Endothelial cell (in vitro differentiated cells): ENCODE data around the gene PRDM15. TPM values are rescaled to one million over a fixed set of nuclear protein-coding genes. Genes with fewer than 3 reads are reported as not detected.

Source experiments
- DNase-seq: peaks from one replicate; pipeline ENCODE4 v3.0.0; 2021; ENCODE audit warnings: low spot score
- H3K27ac Mint-ChIP-seq: one replicate; pipeline ENCODE4 v1.8.0; 2021; ENCODE audit warnings: mixed read lengths, inconsistent platforms; ENCODE audit not compliant: unreplicated experiment
- H3K27me3 Mint-ChIP-seq: one replicate; pipeline ENCODE4 v1.8.0; 2021; ENCODE audit warnings: mild to moderate bottlenecking, moderate library complexity, mixed read lengths, inconsistent platforms; ENCODE audit not compliant: unreplicated experiment
- H3K36me3 Mint-ChIP-seq: one replicate; pipeline ENCODE4 v1.8.0; 2021; ENCODE audit warnings: mild to moderate bottlenecking, low read depth, mixed read lengths, inconsistent platforms; ENCODE audit not compliant: unreplicated experiment
- H3K4me1 Mint-ChIP-seq: one replicate; pipeline ENCODE4 v1.8.0; 2021; ENCODE audit warnings: mild to moderate bottlenecking, mixed read lengths, inconsistent platforms; ENCODE audit not compliant: unreplicated experiment
- H3K4me3 Mint-ChIP-seq: one replicate; pipeline ENCODE4 v1.8.0; 2021; ENCODE audit warnings: mild to moderate bottlenecking, mixed read lengths, inconsistent platforms; ENCODE audit not compliant: unreplicated experiment
- H3K9me3 Mint-ChIP-seq: one replicate; pipeline ENCODE4 v1.8.0; 2021; ENCODE audit warnings: mixed read lengths, inconsistent platforms; ENCODE audit not compliant: unreplicated experiment
- CTCF ChIP-seq: fragments of 200-600 bp; sonication (generic); IDR thresholded peaks from one replicate; pipeline ENCODE4 v1.5.0; 2021; ENCODE audit warnings: antibody characterized with exemption; ENCODE audit not compliant: unreplicated experiment
- total RNA-seq: library from RNA; stranded (reverse); fragmentation: NEBNext Ultra II Directional; extraction: Animal tissue kit (Norgen Biotek cat#: 25700); gene quantifications from one replicate; pipeline ENCODE4 v1.2.1, GENCODE V29; 2021; ENCODE audit not compliant: unreplicated experiment

Gene PRDM15
- total RNA-seq, 1 donor from 2014 or later: 7.5 TPM

- Mint-ChIP-seq H3K27me3 (no peaks in the 10 kb centered on the region), H3K27ac (no peak overlapping the region), H3K4me3 (no peak overlapping the region), H3K36me3 (no peaks in the 10 kb centered on the region), H3K9me3 (no peaks in the 10 kb centered on the region), H3K4me1 (no peaks in the 10 kb centered on the region)
- DNase-seq: no peak
- TF ChIP-seq CTCF: no peak
Observed at GRCh38 chr21:41783476-41784180, 95.5 kb downstream of the PRDM15 start.

GRCh38 chr21:41781050-41781410 lies 98.1 kb downstream of the PRDM15 start:
- DNase-seq: no peak
- no peak for TF ChIP-seq CTCF
- peaks cover 8% of the 10 kb centered on the region for H3K4me1 Mint-ChIP-seq
- no peaks in the 10 kb centered on the region for H3K9me3 Mint-ChIP-seq
- H3K36me3 Mint-ChIP-seq: no peaks in the 10 kb centered on the region
- no peak overlapping the region for H3K27ac Mint-ChIP-seq
- no peak overlapping the region for H3K4me3 Mint-ChIP-seq
- H3K27me3 Mint-ChIP-seq: peaks cover 4% of the 10 kb centered on the region

- Mint-ChIP-seq H3K9me3 (no peaks in the 10 kb centered on the region), H3K4me1 (peaks cover 8% of the 10 kb centered on the region), H3K4me3 (no peak overlapping the region), H3K36me3 (no peaks in the 10 kb centered on the region), H3K27me3 (peaks cover 4% of the 10 kb centered on the region), H3K27ac (no peak overlapping the region)
- no peak for TF ChIP-seq CTCF
- no peak for DNase-seq
Observed at GRCh38 chr21:41780337-41781049, 98.7 kb downstream of the PRDM15 start.

- no peak for DNase-seq
- H3K27me3 Mint-ChIP-seq: peaks cover 4% of the 10 kb centered on the region
- H3K4me3 Mint-ChIP-seq: no peak overlapping the region
- TF ChIP-seq CTCF: no peak
- H3K27ac Mint-ChIP-seq: no peak overlapping the region
- no peaks in the 10 kb centered on the region for H3K36me3 Mint-ChIP-seq
- H3K9me3 Mint-ChIP-seq: no peaks in the 10 kb centered on the region
- H3K4me1 Mint-ChIP-seq: peaks cover 8% of the 10 kb centered on the region
Observed at GRCh38 chr21:41779659-41780058, 99.5 kb downstream of the PRDM15 start.
